Stimulated activated CD4-positive, alpha-beta T cell treated with anti-CD3 and anti-CD28 coated beads, Interleukin-1b, Interleukin-23, amount 100 ng/mL, for 48 hours (primary cell): Measurements from ENCODE around the gene HYDIN.
"Not testable (repeated sequence)": the region's sequence is repeated elsewhere in the genome, so short reads cannot be mapped to it uniquely, and the experiment has no call there.

Experiments used
- DNase-seq: peaks from one replicate; pipeline ENCODE4 v3.0.0-alpha.2; 2020

HYDIN gene

DNA sequence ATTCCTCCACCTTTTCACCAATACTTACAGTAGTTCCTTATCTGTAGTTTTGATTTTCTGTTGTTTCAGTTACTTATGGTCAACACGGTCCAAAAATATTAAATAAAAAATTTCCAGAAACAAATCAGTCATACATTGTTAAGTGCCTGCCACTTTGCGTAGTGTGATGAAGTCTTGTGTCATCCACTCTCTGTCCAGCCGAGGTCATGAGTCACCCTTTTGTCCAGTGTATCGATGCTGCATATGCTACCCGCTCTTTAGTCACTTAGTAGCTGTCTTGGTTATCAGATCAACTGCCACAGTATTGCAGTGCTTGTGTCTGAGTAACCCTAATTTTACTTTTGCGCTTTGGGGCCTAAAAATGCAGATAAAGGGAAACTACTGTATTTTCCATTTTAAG, 146.9 kb downstream of the HYDIN start:
- DNase-seq = not testable (repeated sequence)

DNA sequence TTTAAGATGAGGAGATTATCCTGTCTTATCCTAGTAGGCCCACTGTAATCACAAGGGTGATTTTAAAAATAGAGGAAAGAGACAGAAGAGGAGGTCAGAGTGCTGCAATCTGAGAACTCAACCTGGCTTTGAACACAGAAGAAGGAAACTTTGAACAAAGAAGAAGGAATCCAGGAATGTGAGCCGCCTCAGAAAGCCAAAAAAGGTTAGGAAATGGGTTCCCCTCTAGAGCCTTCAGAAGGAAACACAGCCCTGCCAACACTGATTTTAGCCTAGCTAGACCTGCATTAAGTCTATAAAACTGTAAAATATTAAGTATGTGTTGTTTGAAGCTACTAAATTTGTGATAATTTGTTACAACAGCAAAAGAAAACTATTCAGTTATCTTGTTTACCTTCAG, 149.7 kb downstream of the HYDIN start:
- DNase-seq = not testable (repeated sequence)

DNA sequence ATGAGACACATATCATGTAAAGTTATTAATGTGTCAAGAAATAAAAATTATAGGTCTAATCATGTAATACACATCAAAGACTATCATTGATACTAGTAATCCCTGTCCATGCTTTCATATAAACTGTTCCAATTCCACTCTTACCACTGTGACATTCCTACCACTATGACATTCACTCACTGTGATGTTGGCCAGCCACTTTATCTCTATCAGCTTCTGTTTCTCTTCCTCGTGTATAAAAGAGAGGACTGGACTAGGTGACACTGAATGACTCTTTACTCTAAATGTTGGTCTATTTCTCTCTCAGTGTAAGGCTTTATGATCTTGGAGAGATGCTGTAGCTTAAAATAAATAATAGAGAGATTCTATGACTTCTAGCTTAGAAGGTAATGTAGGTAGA, 150.3 kb downstream of the HYDIN start:
- DNase-seq = not testable (repeated sequence)

DNA sequence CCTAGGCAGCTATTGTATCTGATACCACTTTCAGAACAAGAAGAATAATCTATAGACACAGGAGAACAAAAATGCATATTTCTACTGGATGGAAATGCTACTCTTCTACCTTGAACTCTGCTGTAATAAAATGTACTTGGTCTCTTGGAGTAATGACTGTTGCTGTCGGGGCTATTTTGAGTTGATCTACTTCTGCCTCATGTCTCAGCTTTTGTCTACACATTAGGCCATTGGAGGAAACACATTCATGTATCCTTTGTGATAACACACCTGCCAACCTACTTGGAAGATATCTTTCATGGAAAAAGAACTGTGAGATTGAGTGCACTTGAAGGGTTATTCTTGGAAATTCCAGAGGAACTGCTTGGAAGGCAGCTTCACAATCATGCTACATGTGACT, 159.9 kb downstream of the HYDIN start:
- DNase-seq = not testable (repeated sequence)

DNA sequence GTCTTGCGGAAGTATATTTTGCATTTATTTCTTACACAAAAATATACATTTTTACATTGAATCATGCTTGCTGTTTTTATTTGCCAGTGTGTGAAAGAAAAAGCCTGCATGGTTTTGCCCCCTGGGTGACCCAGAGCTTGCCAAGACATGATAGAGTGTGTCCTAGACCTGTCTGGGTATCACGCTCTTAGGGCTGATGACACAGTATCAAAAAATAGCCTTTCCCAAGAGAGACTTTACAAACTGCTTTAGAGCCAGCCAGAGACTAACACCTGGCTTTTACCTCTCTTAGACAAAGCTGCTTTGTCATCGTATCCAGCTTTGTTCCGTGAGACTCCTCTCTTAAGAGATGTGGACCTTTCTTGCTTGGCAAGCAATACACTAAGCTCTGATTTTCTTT, 160.7 kb downstream of the HYDIN start:
- not testable (repeated sequence) for DNase-seq

DNA sequence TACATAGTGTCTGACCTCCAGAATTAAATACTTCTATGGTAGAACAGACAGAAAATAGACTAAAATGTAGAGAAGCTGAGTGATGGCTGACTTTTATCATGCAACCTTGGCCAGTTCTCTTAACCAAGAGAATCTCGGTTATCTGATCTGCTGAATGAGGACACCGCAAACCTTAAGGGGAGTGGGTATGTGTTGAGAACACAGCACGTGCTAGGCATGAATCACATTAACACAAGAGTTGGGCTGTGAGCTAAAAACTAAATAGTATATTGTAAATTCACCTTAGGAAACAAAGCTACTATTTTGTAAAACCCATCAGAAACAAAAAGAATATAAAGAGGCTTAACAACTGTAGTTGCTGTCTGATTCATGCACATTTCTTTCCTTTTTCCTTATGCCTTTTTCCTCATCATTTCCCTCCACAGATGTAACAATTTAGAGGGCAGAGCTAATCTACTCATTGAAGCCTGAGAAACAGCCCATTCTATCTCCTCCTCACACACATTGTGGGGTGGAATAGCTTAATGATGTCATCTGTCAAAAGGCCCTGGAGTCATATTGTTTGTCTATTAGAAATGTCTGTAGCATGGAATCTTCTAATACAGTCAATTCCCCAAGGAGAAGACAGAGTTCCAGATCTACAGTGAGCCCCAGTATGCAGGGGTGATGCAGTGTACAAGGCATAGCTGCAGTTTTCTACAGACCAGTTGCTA, 176.5 kb downstream of the HYDIN start:
- DNase-seq = not testable (repeated sequence)

DNA sequence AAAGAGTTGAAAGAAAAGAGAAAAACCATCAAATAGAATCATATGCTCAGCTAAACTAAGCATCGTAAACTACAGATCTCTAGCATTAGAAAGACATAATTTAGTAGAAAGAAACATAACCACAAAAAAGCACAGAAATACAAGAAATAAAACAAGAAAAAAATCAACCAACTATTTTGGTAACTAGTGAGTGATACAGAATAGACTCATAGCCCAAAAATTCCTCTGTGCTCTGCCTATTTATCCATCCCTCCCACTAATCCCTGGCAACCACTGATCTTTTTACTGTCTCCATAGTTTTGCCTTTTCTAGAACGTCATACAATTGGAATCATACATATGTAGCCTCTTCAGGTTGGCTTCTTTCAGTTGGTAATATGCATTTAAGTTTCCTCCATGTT, 180.2 kb downstream of the HYDIN start:
- DNase-seq = not testable (repeated sequence)

DNA sequence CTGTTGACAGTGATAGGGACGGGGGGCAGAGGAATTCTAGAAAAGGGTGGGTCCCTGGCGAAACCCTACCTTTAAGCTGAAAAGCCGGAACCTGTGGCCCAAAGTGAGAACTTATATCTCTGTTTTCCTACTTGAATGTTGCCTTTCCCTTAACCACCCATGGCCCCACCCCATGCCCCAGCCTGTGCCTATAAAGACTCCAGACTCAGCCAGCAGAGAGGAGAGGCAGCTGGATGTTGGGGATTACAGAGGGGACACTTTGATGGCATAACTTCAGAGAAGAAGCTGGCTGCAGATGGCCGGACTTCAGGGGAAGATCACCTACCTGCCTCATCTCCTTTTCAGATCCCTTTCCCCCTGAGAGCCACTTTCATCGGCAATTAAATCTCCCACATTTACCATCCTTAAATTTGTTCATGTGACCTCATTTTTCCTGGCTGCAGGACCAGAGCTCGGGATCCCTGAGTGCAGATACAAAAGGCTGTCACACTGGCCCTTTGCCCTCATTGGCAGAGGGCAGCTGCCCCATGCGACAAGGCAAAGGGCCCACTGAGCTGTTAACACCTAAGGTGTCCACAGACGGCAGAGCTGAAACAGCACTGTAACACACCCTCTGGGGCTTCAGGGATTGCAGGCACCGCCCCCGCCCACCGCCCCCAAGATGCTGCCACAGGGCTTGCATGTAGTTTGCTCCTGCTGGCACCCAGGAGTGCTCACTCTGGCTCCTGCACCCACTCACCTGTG, 191.0 kb downstream of the HYDIN start:
- not testable (repeated sequence) for DNase-seq

DNA sequence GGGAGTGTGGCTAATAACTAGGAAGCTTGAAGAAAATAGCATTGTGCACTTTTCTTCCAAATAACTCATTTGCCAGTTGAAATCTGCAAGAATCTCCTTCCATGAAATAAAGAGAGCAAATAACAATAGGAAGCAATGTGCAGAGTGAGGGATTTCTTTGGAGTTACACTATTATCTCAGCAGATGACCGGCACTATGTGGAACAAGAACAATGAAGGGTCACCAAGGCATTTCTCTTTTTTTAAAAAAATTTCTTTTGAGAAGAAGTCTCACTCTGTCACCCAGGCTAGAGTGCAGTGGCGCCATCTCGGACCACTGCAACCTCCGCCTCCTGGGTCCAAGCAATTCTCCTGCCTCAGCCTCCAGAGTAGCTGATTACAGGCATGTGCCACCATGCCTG, 192.1 kb downstream of the HYDIN start:
- DNase-seq = not testable (repeated sequence)

DNA sequence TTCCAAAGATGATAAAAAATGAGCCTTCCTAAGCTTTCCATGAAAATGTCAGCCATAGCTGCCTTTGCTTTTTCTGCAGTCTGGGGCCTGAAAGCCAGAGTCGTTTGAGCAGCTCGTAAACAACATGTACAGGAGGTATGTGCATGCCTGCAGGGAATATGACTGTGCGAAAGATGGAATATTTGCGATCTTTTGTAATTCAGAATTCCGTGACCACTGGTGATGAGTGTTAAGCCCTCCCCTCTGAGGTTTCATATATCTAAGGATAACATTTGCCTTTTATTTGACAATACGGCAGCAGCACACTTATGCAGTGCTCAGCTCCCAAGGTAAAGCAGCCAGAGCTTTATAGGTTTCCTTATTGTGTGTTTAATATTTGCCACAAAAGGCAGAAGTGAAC, 192.5 kb downstream of the HYDIN start:
- DNase-seq = not testable (repeated sequence)

DNA sequence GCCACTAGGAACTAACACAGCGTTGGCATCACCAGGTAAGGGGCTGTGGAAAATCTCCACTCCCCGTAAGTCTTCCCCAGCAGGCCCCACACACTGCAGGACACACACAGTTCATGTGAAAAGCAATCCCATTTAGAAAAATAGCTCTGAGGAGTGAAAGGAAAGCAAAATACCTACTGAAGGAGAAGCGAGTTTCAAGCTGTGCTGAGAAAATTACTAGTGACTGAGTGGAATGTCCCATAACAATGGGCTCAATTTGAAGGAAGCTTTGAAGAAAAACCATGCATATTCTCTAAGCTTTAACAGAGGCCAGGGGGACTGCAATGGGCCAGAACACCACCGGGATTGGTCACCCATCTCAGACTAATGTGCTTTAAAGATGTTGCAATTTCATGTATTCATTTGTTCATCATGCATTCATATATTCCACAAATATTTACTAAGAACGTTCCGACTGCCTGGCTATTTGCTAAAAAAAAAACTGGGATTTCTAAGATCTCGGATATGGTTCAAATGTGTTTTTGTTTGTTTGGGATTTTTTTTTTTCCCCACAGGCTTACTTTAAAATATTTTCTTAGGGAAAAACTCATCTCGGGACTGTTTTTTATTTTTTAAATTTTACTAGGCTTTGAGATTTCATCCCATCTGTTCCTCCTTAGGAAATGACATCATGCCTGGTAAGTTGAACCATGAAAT, 202.3 kb downstream of the HYDIN start:
- not testable (repeated sequence) for DNase-seq

DNA sequence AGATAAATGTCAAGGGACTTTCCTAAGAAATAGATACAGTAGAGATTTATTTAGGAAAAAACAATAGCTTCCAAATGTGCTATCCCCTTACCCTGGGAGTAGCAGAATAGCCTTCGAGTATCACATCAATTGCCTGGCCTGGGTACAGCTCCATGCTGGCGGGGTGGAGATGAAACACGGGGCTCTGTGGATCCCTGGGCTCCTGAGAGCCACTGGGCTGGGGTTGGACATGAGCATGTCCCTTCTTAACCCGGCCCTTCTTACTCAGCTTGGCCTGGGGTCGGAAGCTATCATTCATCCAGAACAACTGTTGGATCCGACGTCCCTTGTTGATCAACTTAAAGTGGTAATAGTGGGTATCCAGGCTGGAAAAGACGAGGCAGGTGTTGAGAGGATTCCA, 203.0 kb downstream of the HYDIN start:
- not testable (repeated sequence) for DNase-seq

DNA sequence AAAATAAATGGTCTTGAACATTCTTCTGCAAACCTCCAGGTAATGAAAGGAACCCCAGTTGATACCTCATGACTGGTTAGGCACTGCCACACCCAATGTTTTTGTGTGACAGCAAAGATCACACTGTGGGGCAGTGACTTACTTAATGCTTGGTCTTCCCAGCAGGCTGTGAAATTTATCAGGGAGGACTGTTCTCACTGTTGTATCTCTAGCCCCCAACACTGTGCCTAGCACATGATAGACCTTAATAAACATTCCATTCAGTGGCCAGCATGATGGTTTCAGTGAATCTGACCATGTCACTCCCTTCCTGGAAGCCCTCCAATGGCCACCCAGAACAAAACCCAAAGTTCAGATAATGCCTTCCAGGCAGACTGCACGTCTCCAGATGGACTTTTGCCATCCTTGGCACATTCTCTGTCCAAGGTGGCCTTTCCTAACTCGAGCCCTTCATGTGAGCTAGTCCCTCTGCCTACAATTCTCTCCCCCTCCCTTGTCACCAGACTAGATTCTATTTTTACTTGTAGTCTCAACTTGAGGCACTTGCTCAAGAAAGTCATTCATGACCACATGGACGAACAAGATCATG, 206.6 kb downstream of the HYDIN start:
- not testable (repeated sequence) for DNase-seq

DNA sequence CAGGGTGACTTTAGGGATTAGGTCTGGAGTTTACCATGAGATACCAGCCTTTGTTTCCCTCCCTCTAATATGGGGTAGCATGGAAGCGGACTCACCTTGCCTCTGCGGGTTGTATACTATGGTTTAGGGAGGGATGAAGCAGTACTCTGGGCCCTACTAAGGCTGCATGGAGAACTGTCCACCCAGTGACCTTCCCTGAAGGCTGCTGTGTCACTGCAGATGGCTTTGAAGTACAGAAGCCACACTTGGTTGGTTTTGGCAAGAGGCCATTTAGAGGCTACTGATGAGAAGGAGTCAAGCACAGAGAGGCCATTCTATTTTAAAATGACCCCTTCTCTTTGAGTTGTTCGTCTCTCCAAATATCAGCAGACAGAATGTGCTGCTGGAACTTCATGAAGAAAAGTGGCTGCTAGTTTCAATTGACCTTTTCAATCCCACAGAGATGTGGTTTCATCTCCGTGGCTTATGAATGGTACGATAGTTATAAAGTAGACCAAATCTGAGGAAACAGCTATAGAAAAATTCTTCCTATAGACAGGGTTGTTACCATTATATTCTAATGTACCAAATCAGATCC, 208.5 kb downstream of the HYDIN start:
- DNase-seq = not testable (repeated sequence)

DNA sequence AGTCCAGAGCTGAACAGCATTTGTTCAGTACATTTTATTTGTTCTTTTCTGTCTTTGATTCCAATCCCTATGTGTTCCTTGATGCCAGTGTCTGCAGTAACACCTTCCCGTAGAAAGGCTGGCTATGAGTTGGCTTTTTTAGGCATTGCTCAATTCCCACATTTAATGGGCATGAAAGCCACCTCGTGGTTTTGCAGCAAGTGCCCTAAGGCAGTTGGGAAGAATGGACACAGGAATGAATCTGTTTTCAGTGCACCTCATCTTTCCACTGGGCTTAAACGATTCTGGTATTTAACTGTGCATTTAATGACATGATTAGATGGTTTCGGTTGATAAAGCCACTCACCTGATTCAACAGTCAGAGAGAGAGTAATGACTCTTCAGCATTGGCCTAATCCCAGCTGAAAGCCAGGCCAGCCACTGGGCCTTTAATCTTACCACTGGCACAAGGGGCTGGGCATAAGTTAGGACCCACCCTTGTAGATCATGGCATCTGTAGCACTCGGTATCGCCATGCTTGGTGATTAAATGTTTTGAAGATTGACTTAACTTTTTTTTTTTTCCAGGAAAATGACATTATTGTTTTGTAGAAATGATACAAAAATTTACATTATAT, 211.3 kb downstream of the HYDIN start:
- DNase-seq = not testable (repeated sequence)

DNA sequence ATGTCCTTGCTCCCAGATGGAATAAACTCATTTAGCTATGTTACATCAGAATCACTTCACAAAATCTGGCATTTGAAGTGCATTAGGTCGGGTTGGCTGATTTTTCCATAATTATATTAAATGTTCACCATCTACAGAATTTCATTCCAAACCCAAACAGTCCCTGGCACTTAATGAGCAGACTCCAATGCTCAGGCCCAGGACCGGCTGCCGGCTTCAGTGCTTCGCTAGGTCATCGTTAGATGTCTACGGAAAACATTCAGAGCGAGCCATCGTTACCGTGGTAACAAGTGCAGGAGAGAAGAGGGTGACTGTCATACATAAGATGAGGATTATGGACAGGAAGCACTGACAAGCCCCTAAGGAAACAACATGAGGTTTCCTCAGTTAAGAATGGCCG, 215.1 kb downstream of the HYDIN start:
- not testable (repeated sequence) for DNase-seq

DNA sequence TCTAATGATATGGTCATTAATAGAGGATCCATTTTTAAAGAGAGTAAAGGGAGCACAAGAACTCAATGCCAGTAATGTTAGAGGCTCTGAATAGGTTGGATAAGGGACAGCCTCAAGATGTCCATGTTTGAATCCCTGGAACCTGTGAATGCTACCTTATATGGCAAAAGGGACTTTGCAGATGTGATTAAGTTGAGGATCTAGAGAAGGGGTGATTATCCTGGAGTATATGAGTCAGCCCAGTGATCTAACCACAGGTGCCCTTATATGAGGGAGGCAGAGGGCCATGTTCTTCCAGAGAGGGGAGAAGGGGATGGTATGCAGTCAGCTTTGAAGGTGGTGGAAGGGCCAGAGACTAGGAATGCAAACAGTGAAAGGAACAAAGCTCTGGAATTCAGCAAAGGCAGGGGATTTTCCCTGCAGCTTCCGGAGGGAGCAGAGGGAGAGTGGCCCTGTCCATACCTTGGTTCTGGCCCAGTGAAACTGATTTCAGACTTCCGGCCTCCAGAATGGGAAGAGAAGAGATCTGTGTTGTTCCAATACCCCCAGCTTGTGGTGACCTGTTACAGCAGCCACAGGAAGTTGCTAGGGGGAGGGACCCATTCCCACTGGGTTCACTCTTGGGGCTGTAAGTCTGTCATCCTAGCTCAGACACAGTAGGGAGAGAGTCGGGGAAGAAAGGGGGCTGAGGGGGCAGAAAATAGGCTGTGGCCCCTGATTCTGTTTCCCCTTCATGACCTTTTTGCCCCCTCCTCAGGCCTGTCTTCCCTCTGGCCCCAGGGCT, 220.9 kb downstream of the HYDIN start:
- not testable (repeated sequence) for DNase-seq

DNA sequence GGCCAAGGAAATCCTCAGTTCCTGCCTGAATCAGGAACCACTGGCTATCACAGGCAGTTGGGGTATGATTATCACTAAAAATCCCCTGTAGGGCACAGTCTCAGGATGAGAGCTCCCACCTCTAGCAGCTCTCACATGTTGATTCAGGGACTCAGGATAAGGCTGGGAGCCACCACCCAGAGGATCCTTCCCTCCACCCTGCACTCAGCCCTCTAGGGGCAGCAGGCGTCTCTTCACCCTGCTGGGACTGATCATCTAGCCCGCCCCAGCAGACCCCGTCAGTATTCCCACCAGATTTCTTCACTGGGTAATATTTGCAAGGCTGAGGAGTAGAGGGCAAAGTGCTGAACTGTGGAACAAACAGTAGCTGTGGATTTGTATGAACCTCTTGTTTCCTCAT, 224.0 kb downstream of the HYDIN start:
- not testable (repeated sequence) for DNase-seq

DNA sequence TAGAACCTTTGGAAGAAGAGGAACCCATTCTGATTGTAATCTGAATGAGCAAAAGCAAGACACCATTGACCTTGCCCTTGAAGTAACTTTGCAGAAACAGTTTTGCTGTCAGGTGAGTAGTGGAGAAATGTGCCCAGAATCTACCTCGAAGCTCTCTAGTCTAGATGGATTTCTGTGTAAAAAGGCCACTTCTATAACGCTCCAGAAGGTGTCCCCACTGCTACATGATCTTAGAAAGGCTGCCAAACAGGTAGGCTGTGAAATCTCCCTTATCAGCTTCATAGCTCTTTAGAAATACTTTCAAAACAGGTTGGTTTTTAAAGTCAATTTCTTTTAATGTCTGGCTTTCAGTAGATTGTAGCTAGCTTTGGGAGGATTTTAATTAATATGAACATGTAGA, 230.8 kb downstream of the HYDIN start:
- not testable (repeated sequence) for DNase-seq

DNA sequence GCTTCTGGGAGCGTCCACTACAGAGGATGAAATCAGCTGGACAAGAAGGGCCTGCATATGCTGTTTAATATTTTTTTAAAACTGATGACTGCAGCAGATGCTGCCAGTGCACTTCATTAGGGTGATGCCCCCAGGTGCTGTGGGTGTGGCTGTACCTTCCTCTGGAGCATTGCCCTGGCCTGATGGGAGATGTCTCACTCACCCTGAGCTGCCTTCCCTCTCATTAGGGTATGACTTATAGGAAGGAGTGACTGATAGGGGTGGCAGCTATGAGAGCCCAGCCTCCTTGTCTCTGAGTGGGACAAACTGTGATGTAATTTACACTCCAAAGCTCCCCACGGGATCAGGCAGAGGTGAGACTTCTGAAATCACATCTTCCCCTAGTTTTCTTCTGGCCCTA, 234.7 kb downstream of the HYDIN start:
- not testable (repeated sequence) for DNase-seq

DNA sequence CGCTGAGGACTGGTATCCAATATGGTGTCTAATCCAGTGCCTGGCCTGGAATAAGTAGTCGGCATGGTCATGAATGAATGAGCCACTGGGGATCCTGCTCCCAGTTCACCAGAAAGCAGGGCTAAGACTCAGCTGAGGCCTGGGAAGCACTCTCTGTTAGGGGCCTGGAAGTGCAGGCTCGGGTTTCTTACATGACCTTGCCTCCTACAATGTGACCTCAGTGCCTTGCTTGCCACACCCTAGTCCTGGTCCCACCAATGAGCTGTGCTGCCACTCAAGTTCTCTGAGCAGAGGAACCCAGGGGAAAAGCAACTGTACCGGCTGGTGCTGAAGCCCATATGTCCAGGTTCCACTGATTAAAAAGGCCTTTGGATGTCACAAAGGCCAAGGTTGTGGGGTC, 238.0 kb downstream of the HYDIN start:
- not testable (repeated sequence) for DNase-seq
